OCI-LY1 (cell line): ENCODE measurements around the gene ARSI.

ENCODE experiments used
- H2AFZ ChIP-seq: fragments of 200-600 bp; sonication (generic), shearing (Covaris generic); 2 replicates; pipeline ENCODE4 v1.6.0; 2014; ENCODE audit warnings: antibody characterized with exemption, mild to moderate bottlenecking, low read length
- H3F3A ChIP-seq: fragments of 200-600 bp; sonication (generic), shearing (Covaris generic); 2 replicates; pipeline ENCODE4 v1.6.0; 2014; ENCODE audit warnings: mild to moderate bottlenecking, antibody characterized with exemption, low read length, moderate library complexity; ENCODE audit not compliant: insufficient read depth
- H3K27ac ChIP-seq: fragments of 200-600 bp; sonication (generic); 2 replicates; pipeline ENCODE4 v1.5.1; 2014; ENCODE audit warnings: low read length, mixed run types, mild to moderate bottlenecking, low read depth; ENCODE audit not compliant: poor library complexity, severe bottlenecking
- H3K27me3 ChIP-seq: fragments of 200-600 bp; sonication (generic); 2 replicates; pipeline ENCODE4 v1.6.0; 2014; ENCODE audit warnings: antibody characterized with exemption, mild to moderate bottlenecking, low read length, moderate library complexity; ENCODE audit not compliant: insufficient read depth
- H3K36me3 ChIP-seq: fragments of 200-600 bp; sonication (generic); 2 replicates; pipeline ENCODE4 v1.6.1; 2014; ENCODE audit warnings: mild to moderate bottlenecking, antibody characterized with exemption, low read length, moderate library complexity, mixed read lengths; ENCODE audit not compliant: insufficient read depth
- H3K4me1 ChIP-seq: fragments of 200-600 bp; sonication (generic); 2 replicates; pipeline ENCODE4 v1.5.1; 2014; ENCODE audit warnings: mild to moderate bottlenecking, low read length, moderate library complexity; ENCODE audit not compliant: insufficient read depth, severe bottlenecking
- H3K4me2 ChIP-seq: fragments of 200-600 bp; sonication (generic), shearing (Covaris generic); 2 replicates; pipeline ENCODE4 v1.6.1; 2014; ENCODE audit warnings: low read length
- H3K4me3 ChIP-seq: fragments of 200-600 bp; sonication (generic); 2 replicates; pipeline ENCODE4 v1.5.1; 2014; ENCODE audit warnings: low read length, low read depth, mild to moderate bottlenecking, mixed read lengths; ENCODE audit not compliant: poor library complexity, severe bottlenecking
- H3K79me2 ChIP-seq: fragments of 200-600 bp; shearing (Covaris generic); 2 replicates; pipeline ENCODE4 v1.6.1; 2016; ENCODE audit warnings: mixed run types, low read length, mixed read lengths; ENCODE audit not compliant: insufficient read depth
- H3K9ac ChIP-seq: fragments of 200-600 bp; sonication (generic), shearing (Covaris generic); 2 replicates; pipeline ENCODE4 v1.6.1; 2014; ENCODE audit warnings: mild to moderate bottlenecking, low read length, mixed read lengths
- H3K9me2 ChIP-seq: fragments of 200-600 bp; sonication (generic), shearing (Covaris generic); 2 replicates; pipeline ENCODE4 v1.6.1; 2014; ENCODE audit warnings: low read depth, mild to moderate bottlenecking, low read length, mixed read lengths
- H3K9me3 ChIP-seq: fragments of 200-600 bp; shearing (Covaris generic); 2 replicates; pipeline ENCODE4 v1.6.1; 2014; ENCODE audit warnings: low read length, mixed read lengths
- H4K20me1 ChIP-seq: fragments of 200-600 bp; sonication (generic), shearing (Covaris generic); 2 replicates; pipeline ENCODE4 v1.6.0; 2016; ENCODE audit warnings: mild to moderate bottlenecking, low read length; ENCODE audit not compliant: insufficient read depth
- CTCF ChIP-seq: fragments of 200-600 bp; sonication (generic), shearing (Covaris generic); IDR thresholded peaks from 2 replicates; pipeline ENCODE4 v1.5.1; 2017; ENCODE audit warnings: mild to moderate bottlenecking, antibody characterized with exemption, low read length, moderate library complexity, mixed read lengths
- EZH2 ChIP-seq: fragments of 200-600 bp; sonication (generic), shearing (Covaris generic); IDR thresholded peaks from 2 replicates; pipeline ENCODE4 v1.8.0; 2017; ENCODE audit warnings: borderline replicate concordance, mixed run types, mild to moderate bottlenecking, antibody characterized with exemption, low read length, moderate library complexity, mixed read lengths

Gene ARSI

GRCh38 chr5:150278916-150279315 lies 23.8 kb downstream of the ARSI start:
- no peaks in the 10 kb centered on the region for H3K9me2 ChIP-seq
- H3K4me3 ChIP-seq: no peak overlapping the region
- H3K4me2 ChIP-seq: no peak overlapping the region
- H2AFZ ChIP-seq: no peak overlapping the region
- no peaks in the 10 kb centered on the region for H4K20me1 ChIP-seq
- H3K9me3 ChIP-seq: no peaks in the 10 kb centered on the region
- H3K9ac ChIP-seq: no peak overlapping the region
- no peaks in the 10 kb centered on the region for H3K36me3 ChIP-seq
- no peaks in the 10 kb centered on the region for H3K79me2 ChIP-seq
- no peak overlapping the region for H3K27ac ChIP-seq
- peaks cover 7% of the 10 kb centered on the region; the same call in 1 of the 2 replicates for H3K27me3 ChIP-seq
- H3F3A ChIP-seq: no peaks in the 10 kb centered on the region
- no peaks in the 10 kb centered on the region for H3K4me1 ChIP-seq
- TF ChIP-seq EZH2: no peak
- no peak for TF ChIP-seq CTCF

- Histone ChIP-seq H4K20me1 (no peaks in the 10 kb centered on the region), H3K27ac (no peak overlapping the region), H3K4me1 (no peaks in the 10 kb centered on the region), H2AFZ (no peak overlapping the region), H3K9ac (no peak overlapping the region), H3K9me2 (no peaks in the 10 kb centered on the region), H3K9me3 (no peaks in the 10 kb centered on the region), H3K4me2 (no peak overlapping the region), H3K4me3 (no peak overlapping the region), H3F3A (no peaks in the 10 kb centered on the region), H3K79me2 (no peaks in the 10 kb centered on the region), H3K27me3 (peaks cover 7% of the 10 kb centered on the region; the same call in 1 of the 2 replicates), H3K36me3 (no peaks in the 10 kb centered on the region)
- TF ChIP-seq CTCF: no peak
- TF ChIP-seq EZH2: no peak
Observed at GRCh38 chr5:150278046-150278730, 24.5 kb downstream of the ARSI start.

GRCh38 chr5:150277043-150277442 lies 25.7 kb downstream of the ARSI start:
- Histone ChIP-seq H3K9me2 (no peaks in the 10 kb centered on the region), H3K79me2 (no peaks in the 10 kb centered on the region), H3K4me3 (no peak overlapping the region), H3K27me3 (peaks cover 7% of the 10 kb centered on the region; the same call in 1 of the 2 replicates), H3K4me1 (no peaks in the 10 kb centered on the region), H3K36me3 (no peaks in the 10 kb centered on the region), H4K20me1 (no peaks in the 10 kb centered on the region), H3K4me2 (no peak overlapping the region), H3K9ac (no peak overlapping the region), H3F3A (no peaks in the 10 kb centered on the region), H3K27ac (no peak overlapping the region), H2AFZ (no peak overlapping the region), H3K9me3 (no peaks in the 10 kb centered on the region)
- TF ChIP-seq CTCF (no peak), EZH2 (no peak)
